ENCODE measurements around the gene UGT1A4.

GRCh38 chr2:233800208-233800607, 81.7 kb downstream of the UGT1A4 start:
- TF ChIP-seq CTCF (IDR thresholded peaks at IDR 0.05) (no peak), POLR2A (IDR thresholded peaks at IDR 0.05) (no peak)

Measured in thyroid gland (tissue), 4 donors.